GM19467 (cell line): ENCODE data around the gene YPEL4.

Source experiments
- ATAC-seq: cut with Tn5 transposase; IDR thresholded peaks from one replicate; pipeline ENCODE4 v1.9.1; 2021; ENCODE audit warnings: mild to moderate bottlenecking, moderate library complexity; ENCODE audit not compliant: unreplicated experiment

Gene YPEL4

DNA sequence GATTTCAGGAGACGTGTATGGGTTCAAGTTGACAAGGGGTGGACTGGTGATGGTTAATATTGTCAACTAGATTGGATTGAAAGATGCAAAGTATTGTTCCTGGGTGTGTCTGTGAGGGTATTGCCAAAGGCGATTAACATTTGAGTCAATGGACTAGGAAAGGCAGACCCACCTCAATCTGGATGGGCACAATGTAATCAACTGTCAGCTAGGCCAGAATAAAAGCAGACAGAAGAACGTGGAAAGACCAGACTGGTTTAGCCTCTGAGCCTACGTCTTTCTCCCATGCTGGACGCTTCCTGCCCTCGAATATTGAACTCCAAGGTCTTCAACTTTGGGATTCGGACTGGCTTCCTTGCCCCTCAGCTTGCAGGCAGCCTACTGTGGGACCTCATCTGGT lies 1.7 kb upstream of the YPEL4 start:
- no peak for ATAC-seq

DNA sequence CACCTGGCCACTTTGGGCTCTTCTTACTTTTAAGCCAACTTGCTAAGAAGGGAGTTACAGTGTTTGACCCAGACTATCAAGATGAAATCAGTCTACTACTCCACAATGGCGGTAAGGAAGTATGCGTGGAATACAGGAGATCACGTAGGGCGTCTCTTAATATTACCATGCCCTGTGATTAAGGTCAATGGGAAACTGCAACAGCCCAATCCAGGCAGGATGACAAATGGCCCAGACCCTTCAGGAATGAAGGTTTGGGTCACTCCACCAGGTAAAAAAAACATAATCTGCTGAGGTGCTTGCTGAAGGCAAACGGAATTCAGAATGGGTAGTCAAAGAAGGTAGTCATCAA lies 1.0 kb upstream of the YPEL4 start:
- no peak for ATAC-seq

DNA sequence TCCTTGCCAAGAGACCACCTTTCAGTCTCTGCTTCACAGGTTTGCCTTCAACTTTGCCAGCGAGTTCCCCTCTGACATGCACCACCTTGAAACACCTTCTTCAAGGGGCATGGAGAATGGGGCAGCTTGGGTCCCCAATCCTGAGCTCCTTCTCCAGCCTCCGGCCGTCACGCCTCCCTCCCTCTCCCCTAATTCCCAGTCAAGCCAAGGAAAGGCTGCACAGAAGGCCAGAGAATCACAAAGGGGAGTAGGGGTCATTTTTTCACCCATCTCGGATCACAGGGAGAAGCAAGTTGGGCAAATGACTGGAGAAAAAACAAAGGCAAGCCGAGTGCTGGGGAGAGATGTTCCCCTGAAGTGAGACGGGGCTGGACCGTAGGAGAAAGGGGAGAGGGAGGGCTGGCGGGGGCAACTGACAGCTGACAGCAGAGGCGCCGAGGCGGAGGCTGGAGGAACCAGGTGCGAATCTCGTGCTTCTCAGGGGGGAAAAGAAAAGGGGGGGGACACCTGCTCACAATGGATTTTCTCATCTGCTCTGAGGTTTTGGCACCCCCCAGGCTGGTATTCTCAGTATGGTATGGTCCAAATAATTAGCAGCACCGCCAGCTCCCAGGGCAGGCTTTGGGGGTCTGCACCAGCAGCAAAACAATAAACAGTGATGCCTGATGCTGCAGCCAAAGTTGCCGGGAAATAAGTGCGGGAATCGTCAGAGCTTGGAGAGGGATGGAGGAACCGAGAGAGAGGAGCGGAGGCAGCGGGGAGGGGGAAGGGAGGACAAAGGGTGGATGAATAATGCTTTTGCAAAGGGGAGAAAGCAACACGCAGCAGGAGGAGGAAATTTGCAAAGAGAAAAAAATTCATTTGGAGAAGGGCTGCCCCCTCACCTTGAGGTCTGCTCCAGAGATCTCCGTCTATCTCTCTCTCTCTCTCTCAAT lies 644 bp downstream of the YPEL4 start:
- ATAC-seq: no peak

DNA sequence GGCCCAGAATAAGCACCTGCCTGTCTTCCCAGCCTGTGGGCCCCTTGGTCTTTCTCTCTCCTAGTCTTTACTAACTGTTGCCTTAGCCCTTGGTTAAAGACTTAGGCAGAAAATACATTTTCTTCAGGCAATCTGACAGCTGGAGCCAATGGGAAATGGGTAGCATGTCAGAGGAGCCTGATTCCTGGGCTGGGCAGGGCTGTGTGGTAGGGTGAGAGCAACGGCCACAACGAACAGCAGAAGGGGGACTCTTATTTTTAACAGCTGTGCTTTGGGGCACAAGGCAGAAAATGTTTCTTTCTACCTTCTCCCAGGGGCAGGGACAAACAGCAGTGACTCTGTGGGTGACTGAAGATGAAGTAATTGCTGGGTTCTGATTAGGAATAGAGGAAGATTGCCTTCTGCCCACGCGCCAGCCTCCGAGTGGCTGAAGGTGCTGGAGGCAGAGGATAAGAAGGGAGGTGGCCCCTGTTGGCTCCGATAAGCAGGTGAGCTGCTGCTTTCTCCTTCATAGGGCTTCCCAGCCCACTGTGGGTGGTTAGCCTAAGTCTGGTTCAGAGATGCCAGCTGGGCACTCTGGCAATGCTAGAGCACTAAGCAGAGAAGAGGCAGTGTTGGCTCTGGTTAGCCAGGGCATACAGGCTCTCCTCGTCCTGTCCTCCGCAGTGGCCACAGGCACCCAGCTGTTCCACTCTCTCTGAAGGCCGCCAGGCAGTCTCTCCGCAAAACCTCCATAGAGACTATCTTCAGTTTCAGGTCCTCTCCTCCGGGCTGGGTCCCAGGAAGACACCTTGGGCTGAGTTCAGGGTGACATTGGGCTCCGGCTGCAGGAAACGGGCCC lies 1.5 kb downstream of the YPEL4 start:
- ATAC-seq: no peak

DNA sequence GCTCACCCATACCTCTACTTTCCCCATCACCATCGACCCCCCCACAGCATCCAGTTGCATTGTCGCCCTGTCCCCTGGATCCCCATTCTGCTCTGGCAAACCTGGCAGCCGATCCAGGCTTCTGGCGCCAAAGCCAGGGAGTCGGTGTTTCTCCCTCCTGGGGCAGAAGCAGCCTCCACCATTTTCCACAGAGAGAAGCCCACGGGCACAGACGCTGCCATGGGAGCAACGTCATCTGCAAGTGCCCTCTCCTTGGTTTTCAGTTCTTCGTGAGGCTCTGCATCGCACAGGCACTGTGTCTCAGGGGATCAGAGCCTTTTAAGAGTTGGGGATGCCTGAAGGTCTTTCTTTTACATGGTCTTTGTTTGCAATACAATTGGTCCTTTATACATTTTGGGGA lies 2.3 kb downstream of the YPEL4 start:
- ATAC-seq: no peak

DNA sequence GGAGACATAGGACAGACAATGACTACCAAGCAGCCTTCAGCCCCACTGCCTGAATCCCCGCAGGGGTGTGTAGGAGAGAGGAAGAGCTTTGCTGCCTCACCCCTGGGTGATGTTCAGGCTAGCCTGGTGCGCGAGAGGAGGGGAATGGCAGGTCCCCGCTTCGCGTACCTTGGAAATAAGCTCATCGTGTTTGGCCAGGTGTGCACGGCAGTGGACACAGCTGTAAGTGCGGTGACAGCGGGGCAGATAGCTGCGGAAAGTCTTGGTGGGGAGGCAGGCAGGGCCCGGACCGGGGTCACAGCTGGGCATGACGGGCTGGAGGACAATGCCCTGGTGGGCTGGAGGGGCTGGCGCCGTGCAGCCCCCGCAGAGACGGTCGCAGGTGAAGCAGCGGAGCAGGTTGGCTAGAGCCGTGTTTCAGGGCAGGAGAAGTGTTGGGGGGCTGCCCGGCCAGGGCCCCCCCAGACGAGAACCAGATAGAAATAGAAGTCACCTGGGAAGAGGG lies 2.9 kb downstream of the YPEL4 start:
- no peak for ATAC-seq

DNA sequence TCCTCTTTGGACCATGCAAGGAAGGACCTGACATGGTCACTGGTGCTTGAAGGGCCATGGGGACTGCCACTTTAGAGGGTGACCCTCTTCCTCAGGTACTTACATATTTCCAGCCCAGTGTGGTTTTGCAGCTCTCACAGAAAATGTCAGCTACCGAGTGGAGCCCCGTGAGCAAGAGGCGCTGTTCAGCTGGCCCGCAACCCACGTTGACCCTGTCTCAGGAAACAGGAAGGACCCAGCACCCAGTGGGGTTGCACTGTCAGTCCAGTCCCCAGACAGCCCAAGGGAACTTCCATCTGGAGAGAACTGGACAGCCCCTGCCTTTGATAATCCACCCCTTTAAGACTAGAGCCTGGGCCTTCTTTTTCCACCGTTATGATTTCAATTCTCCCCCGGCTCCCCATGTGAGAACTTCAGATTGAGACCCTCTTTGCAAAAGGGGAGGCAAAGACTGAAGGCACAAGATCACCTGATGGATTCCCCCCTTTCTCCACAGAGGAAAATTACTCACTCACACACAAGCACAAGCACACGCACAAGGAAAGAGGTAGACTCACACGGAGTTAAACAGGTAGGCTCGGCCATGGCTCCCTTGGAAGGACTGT lies 3.4 kb downstream of the YPEL4 start:
- ATAC-seq: no peak

DNA sequence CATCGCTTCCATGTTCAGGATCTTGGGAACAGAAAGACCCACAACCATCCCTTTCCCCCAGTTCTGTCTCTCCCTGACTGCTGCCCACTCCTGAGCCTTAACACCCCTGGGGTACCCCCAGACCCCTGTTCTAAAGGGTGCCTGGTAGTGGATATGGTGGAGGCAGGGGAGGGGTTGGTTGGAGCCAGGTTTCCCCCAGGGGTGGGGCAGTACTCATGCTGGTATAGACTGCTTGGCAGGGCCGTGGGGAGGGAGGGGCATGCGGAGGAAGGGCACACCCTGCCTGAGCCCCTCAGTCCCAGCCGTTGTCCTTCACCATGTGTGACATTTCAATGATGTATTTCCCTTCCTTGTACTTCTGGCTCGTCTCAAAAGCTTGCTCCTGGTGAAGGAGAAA lies 4.0 kb downstream of the YPEL4 start:
- ATAC-seq: no peak

DNA sequence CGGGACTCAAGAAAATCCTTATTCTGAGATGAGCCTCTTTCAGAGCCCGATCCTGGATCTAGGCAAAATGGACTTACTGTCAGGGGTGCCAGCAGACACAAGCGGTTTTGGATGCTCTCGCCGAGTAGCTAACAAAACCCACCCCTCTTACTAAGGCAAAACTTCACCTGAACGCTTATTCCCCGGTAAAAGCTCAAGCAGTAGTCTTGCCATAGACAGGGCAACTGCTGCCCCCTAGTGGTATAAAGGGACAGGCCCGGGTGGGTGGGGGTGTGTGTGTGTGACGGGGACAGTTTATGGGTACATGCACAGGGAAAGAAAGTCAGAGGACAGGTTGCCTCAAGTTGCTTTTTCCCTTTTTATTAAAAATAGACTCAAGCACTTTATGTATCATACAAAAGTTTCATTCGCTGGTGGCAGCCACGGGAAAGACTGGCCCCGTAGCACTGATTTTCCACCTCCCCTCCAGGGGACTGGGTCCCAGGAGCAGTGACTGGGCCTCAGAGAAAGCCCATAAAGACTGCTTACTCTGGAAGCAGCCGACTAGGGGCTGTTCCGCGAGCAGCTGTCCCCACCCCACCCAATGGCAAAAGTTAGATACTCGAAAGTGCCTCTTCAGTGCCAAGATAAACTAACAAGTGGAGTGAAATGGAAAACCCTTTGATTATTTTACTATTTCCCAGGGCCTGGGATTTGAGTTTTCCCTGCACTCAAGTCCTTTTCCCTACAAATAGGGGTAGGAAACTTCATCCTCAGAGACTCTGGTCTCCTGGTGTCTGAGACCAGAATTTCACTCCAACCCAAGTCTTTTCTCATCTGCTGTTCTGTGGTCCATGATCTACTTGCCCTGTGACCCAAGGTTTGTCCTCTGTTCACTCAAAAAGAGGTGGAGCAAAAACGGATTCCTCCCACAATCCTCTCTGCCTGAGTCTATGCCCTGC lies 4.7 kb downstream of the YPEL4 start:
- ATAC-seq: no peak

DNA sequence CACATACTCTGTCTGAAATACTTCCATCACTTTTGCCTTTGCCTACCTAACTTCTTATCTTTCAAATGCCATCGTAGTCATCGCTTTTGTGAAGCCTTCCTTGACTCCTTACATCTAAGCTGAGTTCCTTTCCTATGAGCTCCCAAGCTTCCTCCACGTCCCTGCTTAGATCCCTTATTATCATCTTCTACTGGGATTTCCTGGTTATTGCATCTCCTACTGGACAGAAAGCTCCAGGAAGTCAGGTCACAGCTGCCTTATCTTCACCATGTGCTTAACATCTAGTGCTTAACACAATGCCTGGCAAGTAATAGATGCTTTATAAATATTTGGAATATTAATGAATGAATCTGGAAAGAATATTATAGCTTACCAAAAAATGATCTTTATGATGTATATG lies 5.9 kb downstream of the YPEL4 start:
- ATAC-seq: no peak

DNA sequence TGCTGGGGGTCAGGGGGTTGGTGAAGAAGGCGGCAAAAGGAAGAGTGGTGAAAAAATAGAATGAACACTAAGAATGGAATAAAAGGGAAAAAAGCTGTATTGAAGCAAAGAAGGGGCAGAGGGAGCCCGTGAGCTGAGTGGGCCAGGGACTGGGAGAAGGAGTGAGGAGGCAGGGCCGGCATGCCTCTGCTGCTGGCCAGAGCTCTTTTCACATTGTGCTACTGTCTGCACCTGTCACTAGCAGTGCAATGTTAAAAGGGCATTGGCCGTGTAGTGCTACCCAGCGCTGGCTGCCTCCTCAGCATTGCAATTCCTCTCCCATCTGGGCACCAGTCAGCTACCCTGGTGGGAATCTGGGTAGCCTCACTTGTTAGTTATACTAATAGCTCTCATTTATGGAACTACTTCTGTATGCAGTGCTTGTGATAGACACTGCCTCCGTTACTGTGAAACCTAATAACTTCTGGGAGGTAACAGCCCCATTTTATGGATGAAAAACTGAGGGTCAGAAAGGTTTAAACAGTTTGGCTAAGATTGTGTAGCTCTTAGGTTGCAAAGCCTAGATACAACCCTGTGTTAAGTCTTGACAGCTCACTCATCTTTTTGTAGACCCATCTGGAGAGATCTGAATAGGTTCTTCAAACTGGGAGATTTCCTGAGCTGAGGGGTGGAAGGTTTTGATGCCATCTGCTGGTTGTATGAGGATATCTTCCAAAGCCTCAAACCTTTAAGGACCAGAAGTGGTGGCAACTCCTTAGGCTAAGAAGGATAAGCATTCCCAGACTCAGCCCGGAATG lies 8.5 kb downstream of the YPEL4 start:
- ATAC-seq: no peak

DNA sequence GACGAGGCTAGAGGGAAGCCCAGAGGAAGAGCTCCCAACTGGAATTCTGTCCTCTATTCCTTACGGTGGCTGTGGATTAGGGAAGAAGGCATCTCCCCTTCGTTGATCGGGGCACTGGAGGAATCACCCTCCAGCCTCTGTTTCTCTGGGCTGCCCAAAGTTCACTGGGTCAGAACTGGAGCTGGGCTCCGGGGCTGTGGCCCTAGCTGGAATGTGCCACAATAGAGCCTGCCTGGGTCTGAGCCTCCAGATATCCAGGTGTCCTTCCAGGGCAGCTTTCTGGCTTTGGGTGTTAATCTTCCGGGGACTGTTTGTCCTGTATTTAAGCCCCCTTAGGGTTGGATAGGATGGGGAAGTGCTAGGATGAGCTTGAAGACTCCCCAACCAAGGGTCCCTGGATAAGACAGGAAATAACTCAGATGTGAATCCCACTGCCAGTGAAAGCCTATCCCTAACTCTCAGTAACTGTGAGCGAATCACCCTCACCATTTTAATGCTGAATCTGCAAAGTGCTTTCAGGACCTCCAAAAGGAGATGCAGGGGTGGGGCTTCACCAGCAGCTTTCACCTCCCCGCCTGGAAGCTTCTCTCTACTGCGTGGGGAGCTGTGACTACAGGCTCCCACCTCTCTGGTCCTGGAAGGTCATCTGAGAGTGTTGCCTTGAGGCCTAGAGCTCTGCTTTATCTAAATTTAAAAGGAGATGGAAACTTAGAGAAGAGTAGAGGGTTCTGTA lies 9.5 kb downstream of the YPEL4 start:
- ATAC-seq: no peak

DNA sequence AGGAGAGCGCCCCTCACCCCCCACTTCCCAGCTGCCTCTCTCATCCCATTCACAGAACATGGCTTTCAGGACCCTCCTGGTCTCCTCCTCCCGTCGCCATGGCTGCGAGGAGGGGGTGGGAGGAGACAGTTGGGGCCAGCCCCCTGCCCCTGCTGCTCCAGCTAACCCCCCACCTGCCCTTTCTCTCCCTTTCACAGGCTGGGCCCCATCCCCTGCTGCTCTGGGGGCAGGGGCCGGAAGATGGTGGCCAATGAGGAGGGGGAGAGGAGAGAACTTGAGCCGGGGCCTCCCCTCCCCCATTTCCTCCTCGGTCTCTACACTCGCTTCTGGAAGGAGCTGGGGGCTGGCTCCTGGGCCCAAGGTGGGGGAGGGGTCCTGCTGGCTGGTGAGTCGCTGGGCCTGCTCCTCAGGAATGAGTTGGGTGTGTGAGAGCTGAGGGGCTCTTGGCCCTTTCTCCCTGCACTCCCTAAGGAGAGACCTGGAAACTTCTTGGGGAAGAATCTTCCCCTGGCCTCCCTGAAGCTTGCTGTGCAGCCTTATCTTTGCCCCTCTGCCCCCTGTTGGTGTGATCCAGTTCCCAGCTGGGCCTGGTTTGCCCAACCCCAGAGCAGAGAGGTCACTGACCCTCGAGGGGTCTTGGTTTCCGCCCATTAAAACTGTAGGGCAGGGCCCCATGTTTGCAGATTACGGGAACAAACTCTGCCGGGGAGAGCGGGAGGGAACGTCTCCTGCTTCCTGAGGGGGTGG lies 10.2 kb downstream of the YPEL4 start:
- no peak for ATAC-seq

DNA sequence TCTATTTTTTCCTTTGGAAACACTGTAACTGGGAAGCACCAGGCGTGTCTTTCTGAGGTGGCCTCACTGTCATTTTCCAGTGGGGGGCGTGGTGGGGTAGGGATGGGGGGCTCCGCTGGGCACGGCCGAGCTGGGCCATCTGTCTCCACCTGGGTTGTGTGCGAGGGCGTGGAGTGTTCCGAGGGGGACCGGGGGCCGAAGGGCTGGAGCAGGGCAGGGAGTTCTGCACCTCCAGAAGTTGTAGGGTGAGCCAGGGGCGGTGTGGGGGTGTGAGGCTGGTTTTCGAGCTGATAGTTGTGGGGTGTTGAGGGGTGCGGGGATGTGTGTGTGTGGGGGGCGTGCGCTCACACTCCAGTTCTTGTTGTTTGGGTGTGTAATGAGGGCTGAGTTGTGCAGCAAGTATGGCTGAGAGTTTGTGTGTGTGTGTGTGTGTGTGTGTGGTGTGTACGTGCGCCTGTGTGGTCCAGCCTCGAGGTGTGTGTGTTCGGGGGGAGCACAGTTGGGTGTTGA lies 10.8 kb downstream of the YPEL4 start:
- ATAC-seq: no peak

DNA sequence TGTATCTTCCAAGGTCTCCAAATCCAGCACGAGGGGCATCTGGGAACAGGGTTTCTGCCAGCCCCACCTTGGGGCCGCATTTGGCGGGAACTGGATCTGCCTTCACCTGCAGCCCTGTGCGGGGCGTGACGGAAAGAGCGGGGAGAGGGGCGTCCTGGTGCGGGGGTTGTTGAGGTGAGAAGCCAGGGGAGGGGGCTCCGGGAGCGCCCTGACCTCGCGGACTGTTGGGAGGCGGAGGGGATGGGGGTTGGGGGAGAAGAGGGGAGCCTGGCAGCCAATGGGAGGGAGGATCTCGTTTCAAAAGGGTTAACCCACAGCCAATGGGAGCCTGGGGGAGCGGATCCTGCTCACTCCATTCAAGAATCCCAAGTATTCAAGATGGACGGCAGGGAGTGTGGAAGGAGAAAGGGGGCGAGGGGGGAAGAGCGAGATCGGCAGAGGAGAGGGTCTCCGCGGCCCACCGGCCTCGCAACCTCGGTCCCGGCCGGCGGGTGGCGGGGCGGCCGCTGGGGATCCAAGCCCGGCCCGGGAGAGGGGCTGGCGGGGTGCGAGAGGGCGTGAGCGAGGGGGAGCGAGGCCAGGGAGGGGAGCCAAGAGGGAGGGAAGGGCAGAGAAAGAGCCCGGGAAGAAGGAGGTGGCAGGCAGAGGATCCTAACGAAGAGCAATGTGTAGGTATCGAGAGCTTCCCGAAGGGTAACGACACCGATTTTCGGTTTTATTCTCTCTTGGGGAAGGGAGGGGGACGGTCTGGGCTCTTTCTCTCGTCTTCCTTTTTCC lies 11.5 kb downstream of the YPEL4 start:
- no peak for ATAC-seq

DNA sequence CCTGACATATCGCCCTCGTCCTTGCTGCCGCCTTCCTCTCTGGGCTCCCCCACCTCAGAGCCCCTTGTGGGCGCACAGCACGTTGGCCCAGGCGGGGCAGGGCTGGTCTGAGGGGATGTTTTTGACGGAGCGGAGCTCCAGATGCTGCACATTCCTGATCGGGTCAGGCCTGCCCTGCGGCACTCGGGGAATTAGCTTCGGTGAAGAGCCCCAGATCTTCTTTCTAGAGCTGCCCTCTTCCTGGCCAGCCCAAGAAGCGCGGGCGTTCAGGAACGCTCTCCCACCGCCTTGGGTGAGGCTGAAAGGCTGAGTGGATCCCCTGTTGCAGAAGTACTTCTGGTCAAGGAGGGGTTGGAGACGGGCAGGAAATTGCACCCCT lies 12.1 kb downstream of the YPEL4 start:
- no peak for ATAC-seq

DNA sequence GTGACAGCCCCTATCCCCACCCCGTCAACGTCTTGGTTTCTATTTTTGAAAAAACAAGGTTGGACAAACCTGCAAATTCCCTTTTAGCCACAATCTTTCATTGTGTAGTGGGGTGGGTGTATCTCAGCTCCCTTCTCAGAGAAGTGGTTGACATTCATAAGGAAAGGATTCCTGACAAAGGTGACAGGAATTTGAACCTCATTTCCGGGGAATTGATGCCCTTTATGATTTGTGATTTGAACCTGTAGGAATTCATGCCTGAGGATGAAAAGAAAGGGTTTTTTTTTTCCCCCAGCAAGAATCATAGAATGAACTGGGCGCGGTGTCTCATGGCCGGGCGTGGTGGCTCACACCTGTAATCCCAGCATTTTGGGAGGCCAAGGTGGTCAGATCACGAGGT lies 14.5 kb downstream of the YPEL4 start:
- ATAC-seq: no peak
